MM.1S (cell line): ENCODE measurements around the gene CA9.

ENCODE experiments used
- EZH2phosphoT487 ChIP-seq: fragments of 300-600 bp; sonication (generic); IDR thresholded peaks from 2 replicates; pipeline ENCODE4 v1.6.1; 2018; ENCODE audit warnings: antibody characterized with exemption, low read length
- TF ChIP-seq, protein P1 (sequence below): fragments of 300-600 bp; sonication (generic); IDR thresholded peaks from 2 replicates; pipeline ENCODE4 v1.5.1; 2016; ENCODE audit warnings: antibody characterized with exemption, low read length, mixed read lengths

DNA sequence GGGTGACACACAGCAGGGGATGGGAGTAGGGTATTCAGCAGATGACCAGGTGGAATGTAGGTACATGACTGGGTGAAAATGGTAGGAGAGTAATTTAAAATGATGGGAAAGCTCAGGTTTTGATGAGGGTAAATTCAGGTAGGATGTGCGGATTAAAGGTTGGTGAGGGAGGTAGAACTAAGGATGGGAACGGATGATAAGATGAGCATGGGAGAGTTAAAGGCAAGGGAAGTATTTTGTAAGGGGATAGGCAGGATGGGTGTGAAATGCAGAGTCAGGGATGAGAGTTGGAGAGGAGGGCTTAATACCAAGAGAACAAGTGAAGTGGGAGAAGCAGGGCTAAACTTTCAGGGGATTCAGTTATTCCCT lies 56.7 kb downstream of the CA9 start:
- TF ChIP-seq, protein P1, sequence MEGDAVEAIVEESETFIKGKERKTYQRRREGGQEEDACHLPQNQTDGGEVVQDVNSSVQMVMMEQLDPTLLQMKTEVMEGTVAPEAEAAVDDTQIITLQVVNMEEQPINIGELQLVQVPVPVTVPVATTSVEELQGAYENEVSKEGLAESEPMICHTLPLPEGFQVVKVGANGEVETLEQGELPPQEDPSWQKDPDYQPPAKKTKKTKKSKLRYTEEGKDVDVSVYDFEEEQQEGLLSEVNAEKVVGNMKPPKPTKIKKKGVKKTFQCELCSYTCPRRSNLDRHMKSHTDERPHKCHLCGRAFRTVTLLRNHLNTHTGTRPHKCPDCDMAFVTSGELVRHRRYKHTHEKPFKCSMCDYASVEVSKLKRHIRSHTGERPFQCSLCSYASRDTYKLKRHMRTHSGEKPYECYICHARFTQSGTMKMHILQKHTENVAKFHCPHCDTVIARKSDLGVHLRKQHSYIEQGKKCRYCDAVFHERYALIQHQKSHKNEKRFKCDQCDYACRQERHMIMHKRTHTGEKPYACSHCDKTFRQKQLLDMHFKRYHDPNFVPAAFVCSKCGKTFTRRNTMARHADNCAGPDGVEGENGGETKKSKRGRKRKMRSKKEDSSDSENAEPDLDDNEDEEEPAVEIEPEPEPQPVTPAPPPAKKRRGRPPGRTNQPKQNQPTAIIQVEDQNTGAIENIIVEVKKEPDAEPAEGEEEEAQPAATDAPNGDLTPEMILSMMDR, result no peak
- TF ChIP-seq EZH2phosphoT487, result no peak
